Fibroblast of mammary gland (primary cell): ENCODE results near the gene OR6P1.

ENCODE experiments used
- DNase-seq: peaks from one replicate; pipeline ENCODE4 v3.0.0-alpha.2; 2010; ENCODE audit warnings: low read depth
- H3K4me3 ChIP-seq: 2 replicates; pipeline ENCODE4 v1.5.1; 2011; ENCODE audit warnings: low read depth, mild to moderate bottlenecking, low read length, moderate library complexity; ENCODE audit not compliant: control insufficient read depth
- CTCF ChIP-seq: conservative IDR thresholded peaks from 2 replicates; pipeline ENCODE4 v1.5.1; 2011; ENCODE audit warnings: low read depth, low read length, inconsistent platforms; ENCODE audit not compliant: control insufficient read depth, insufficient read depth

The OR6P1 gene

GRCh38 chr1:158586942-158587341, 16.6 kb upstream of the OR6P1 start:
- H3K4me3 ChIP-seq: no peak overlapping the region
- no peak for TF ChIP-seq CTCF
- no peak for DNase-seq

GRCh38 chr1:158583962-158584361, 13.6 kb upstream of the OR6P1 start:
- DNase-seq: no peak
- H3K4me3 ChIP-seq: no peak overlapping the region
- TF ChIP-seq CTCF: no peak

GRCh38 chr1:158579733-158580132, 9.4 kb upstream of the OR6P1 start, which contains the start of gene OR10X1:
Gene OR10X1, minus strand, starts transcription at chr1:158579899. Its CDS starts 0 bp downstream, at chr1:158579899.
- no peak within 1 kb of the TSS for H3K4me3 ChIP-seq
- no peak for TF ChIP-seq CTCF
- DNase-seq: no peak

- no peak overlapping the region for H3K4me3 ChIP-seq
- TF ChIP-seq CTCF: no peak
- no peak for DNase-seq
Measured at GRCh38 chr1:158577561-158577960, 7.2 kb upstream of the OR6P1 start.

- no peak for TF ChIP-seq CTCF
- no peak for DNase-seq
- H3K4me3 ChIP-seq: no peak overlapping the region
Measured at GRCh38 chr1:158572226-158572625, 1.8 kb upstream of the OR6P1 start.

GRCh38 chr1:158564608-158565007, 5.8 kb downstream of the OR6P1 start:
- H3K4me3 ChIP-seq: no peak overlapping the region
- no peak for TF ChIP-seq CTCF
- DNase-seq: no peak

GRCh38 chr1:158563853-158564252, 6.5 kb downstream of the OR6P1 start:
- no peak for DNase-seq
- no peak for TF ChIP-seq CTCF
- no peak overlapping the region for H3K4me3 ChIP-seq
